Adrenal gland (tissue), 5 donors: ENCODE measurements around the gene MAPK4.

Experiments
- POLR2A ChIP-seq, 2 donors: fragments of 450-650 bp; IDR thresholded peaks; one replicate each; pipeline ENCODE4 v1.6.1; 2017; ENCODE audit warnings: antibody characterized with exemption in 2 of 2, mild to moderate bottlenecking in 2 of 2, moderate library complexity in 1 of 2
- TF ChIP-seq, protein P1 (sequence below), 6 experiments: fragments of 450-650 bp in 4 of 6; fragments of 200-600 bp in 2 of 6; sonication (generic) in 1 of 6; IDR thresholded peaks; 1 replicate in 5 of 6; 2 replicates in 1 of 6; pipeline versions ENCODE4 v1.5.1 to v1.8.0; 2016 to 2021; ENCODE audit warnings: antibody characterized with exemption in 6 of 6, mild to moderate bottlenecking in 2 of 6, moderate library complexity in 1 of 6
- donor health status: DM: no; HTN: no; CAD: no.

DNA sequence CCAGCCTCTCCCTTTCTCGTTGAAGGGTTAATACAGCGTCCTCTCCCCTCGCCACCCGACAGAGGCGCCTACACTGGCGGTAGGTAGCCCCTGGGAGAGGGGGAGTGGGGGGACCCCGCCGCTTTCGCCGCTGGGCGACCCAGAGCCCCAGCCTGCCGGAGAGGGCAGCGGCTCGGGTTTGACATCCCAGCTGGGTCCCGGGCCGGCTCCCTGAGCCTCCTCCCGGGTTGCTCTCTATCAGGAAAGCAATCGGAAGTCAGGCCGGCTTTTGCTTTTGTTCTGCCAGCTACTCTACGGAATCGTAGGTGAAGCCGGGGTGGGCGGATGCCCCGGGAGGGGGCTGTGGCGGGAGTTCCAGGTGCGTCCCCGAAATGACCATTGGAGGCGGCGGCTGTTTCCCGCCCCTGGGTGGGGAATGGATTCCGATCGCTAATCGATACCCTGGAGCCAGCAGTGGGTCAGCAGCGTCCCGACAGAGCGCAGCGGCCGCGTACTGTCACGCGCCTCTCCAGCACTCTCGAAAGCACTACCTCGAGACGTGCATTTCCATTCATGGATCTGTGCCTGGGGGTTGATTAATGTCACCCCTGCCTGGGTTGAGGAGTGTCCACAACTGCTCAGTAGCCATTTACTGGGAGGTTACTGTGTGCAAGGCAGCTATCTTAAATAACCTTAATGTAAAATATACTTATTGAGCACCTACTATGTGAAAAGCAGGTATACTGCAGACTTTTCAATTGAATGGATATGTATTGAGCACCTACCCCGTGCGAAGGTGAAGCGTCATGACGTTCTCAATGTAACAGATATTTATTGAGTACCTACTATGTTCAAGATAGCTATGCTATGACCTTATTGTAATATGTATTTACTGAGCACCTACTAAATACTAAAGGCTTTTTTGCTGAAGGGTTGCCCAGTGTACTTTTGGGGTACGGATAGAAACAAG lies 1.1 kb downstream of the MAPK4 start:
- TF ChIP-seq, protein P1, sequence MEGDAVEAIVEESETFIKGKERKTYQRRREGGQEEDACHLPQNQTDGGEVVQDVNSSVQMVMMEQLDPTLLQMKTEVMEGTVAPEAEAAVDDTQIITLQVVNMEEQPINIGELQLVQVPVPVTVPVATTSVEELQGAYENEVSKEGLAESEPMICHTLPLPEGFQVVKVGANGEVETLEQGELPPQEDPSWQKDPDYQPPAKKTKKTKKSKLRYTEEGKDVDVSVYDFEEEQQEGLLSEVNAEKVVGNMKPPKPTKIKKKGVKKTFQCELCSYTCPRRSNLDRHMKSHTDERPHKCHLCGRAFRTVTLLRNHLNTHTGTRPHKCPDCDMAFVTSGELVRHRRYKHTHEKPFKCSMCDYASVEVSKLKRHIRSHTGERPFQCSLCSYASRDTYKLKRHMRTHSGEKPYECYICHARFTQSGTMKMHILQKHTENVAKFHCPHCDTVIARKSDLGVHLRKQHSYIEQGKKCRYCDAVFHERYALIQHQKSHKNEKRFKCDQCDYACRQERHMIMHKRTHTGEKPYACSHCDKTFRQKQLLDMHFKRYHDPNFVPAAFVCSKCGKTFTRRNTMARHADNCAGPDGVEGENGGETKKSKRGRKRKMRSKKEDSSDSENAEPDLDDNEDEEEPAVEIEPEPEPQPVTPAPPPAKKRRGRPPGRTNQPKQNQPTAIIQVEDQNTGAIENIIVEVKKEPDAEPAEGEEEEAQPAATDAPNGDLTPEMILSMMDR (IDR thresholded peaks at IDR 0.05) = no peak
- peak in 1 of 2 donors; percentile 67 for TF ChIP-seq POLR2A (IDR thresholded peaks at IDR 0.05)
